A673 (cell line): Measurements from ENCODE around the gene MOB3A. TPM values are rescaled to one million over a fixed set of nuclear protein-coding genes. Genes with fewer than 3 reads are reported as not detected.
"Not testable (repeated sequence)": the region's sequence is repeated elsewhere in the genome, so short reads cannot be mapped to it uniquely, and the experiment has no call there.

Experiments
- BruUV-seq: library from RNA; stranded (reverse); fragments of 400-500 nt; replicated peaks from 2 replicates; lab custom pipeline; 2021; lab: Mats Ljungman, UMichigan
- CTCF ChIA-PET: fragments of 300-600 bp; sonication (Branson Sonifier 250); formaldehyde crosslinking; loops from one replicate; lab custom pipeline; 2022; ENCODE audit warnings: antibody characterized with exemption; lab: Charles Lee
- POLR2A ChIA-PET: fragments of 300-600 bp; sonication (Branson Sonifier 250); formaldehyde crosslinking; loops from one replicate; lab custom pipeline; 2022; ENCODE audit warnings: antibody characterized with exemption; ENCODE audit not compliant: low non-redundant PET; lab: Charles Lee
- DNase-seq: peaks from one replicate; pipeline ENCODE4 v3.0.0-alpha.2; 2015; ENCODE audit warnings: low spot score
- H3K27ac ChIP-seq: fragments of 200-600 bp; sonication (generic); 2 replicates; pipeline ENCODE4 v1.5.1; 2016; ENCODE audit warnings: mixed run types, low read depth, mild to moderate bottlenecking, mixed read lengths, antibody characterized with exemption, low read length; ENCODE audit not compliant: poor library complexity, severe bottlenecking
- H3K27me3 ChIP-seq: fragments of 200-600 bp; sonication (generic); replicated peaks from 2 replicates; pipeline ENCODE4 v1.6.1; 2017; ENCODE audit warnings: mixed run types, low read depth, mild to moderate bottlenecking, mixed read lengths, antibody characterized with exemption, low read length; ENCODE audit not compliant: insufficient read depth, poor library complexity
- H3K36me3 ChIP-seq: fragments of 200-600 bp; sonication (generic); 2 replicates; pipeline ENCODE4 v1.6.1; 2016; ENCODE audit warnings: mixed run types, mild to moderate bottlenecking, mixed read lengths, antibody characterized with exemption, low read length; ENCODE audit not compliant: insufficient read depth, poor library complexity, severe bottlenecking
- H3K4me1 ChIP-seq: fragments of 200-600 bp; sonication (generic); 2 replicates; pipeline ENCODE4 v1.6.1; 2017; ENCODE audit warnings: mixed run types, mild to moderate bottlenecking, mixed read lengths, antibody characterized with exemption, low read length; ENCODE audit not compliant: insufficient read depth, poor library complexity, severe bottlenecking
- H3K4me3 ChIP-seq: fragments of 200-600 bp; sonication (generic); 2 replicates; pipeline ENCODE4 v1.5.1; 2016; ENCODE audit warnings: low read depth, mixed run types, mild to moderate bottlenecking, mixed read lengths, low read length; ENCODE audit not compliant: poor library complexity, severe bottlenecking
- H3K9me3 ChIP-seq: fragments of 200-600 bp; sonication (generic); 2 replicates; pipeline ENCODE4 v1.6.1; 2016; ENCODE audit warnings: mixed run types, low read depth, mild to moderate bottlenecking, mixed read lengths, antibody characterized with exemption, low read length; ENCODE audit not compliant: poor library complexity, severe bottlenecking
- EZH2 ChIP-seq: fragments of 200-600 bp; sonication (generic); IDR thresholded peaks from 2 replicates; pipeline ENCODE4 v1.6.1; 2017; ENCODE audit warnings: borderline replicate concordance, low read depth, mild to moderate bottlenecking, mixed read lengths, antibody characterized with exemption, low read length; ENCODE audit not compliant: poor library complexity, severe bottlenecking
- intact Hi-C: fragments of 100-400 bp; cut with micrococcal nuclease; formaldehyde crosslinking; loops from one replicate; pipeline ENCODE4 v1.10.0; 2022; ENCODE audit not compliant: unreplicated experiment
- total RNA-seq: library from RNA; stranded (reverse); gene quantifications from 2 replicates; pipeline ENCODE4 v1.2.3, GENCODE V29; 2021
- TF ChIP-seq, protein P1 (sequence below): fragments of 300-800, 200-600 bp; sonication (generic); conservative IDR thresholded peaks from 2 replicates; pipeline ENCODE4 v1.5.1; 2017; ENCODE audit warnings: low read depth, mild to moderate bottlenecking, antibody characterized with exemption, low read length, moderate library complexity, mixed read lengths

The MOB3A gene
- total RNA-seq, 1 experiment from 2014 or later: 40.7 TPM

DNA sequence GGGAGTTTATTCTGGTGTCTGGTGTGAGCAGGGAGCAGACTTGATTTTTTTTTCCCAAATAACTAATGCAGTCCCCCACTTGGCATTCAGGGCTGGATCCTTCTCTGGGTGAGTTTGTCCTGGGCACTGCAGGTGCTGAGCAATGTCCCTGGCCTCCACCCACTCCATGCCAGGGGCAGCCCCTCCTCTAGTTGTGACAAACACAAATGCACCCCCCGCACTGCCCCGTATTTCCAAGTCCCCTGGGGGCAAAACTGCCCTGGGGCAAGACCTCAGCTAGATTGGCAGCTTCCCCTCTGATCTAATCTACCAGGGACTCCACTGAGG is 6.4 kb downstream of the MOB3A start:
- Histone ChIP-seq H3K36me3 (peaks cover 4% of the 10 kb centered on the region), H3K4me1 (peaks cover 31% of the 10 kb centered on the region), H3K4me3 (no peak overlapping the region), H3K27me3 (no peaks in the 10 kb centered on the region), H3K9me3 (no peaks in the 10 kb centered on the region), H3K27ac (peak overlapping the region; percentile 77)
- BruUV-seq: no TSS peak
- DNase-seq: no peak
- ChIA-PET CTCF (no interaction called here), POLR2A (no interaction called here)
- TF ChIP-seq, protein P1, sequence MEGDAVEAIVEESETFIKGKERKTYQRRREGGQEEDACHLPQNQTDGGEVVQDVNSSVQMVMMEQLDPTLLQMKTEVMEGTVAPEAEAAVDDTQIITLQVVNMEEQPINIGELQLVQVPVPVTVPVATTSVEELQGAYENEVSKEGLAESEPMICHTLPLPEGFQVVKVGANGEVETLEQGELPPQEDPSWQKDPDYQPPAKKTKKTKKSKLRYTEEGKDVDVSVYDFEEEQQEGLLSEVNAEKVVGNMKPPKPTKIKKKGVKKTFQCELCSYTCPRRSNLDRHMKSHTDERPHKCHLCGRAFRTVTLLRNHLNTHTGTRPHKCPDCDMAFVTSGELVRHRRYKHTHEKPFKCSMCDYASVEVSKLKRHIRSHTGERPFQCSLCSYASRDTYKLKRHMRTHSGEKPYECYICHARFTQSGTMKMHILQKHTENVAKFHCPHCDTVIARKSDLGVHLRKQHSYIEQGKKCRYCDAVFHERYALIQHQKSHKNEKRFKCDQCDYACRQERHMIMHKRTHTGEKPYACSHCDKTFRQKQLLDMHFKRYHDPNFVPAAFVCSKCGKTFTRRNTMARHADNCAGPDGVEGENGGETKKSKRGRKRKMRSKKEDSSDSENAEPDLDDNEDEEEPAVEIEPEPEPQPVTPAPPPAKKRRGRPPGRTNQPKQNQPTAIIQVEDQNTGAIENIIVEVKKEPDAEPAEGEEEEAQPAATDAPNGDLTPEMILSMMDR: no peak
- TF ChIP-seq EZH2: no peak
- intact Hi-C loops: no loop called here

DNA sequence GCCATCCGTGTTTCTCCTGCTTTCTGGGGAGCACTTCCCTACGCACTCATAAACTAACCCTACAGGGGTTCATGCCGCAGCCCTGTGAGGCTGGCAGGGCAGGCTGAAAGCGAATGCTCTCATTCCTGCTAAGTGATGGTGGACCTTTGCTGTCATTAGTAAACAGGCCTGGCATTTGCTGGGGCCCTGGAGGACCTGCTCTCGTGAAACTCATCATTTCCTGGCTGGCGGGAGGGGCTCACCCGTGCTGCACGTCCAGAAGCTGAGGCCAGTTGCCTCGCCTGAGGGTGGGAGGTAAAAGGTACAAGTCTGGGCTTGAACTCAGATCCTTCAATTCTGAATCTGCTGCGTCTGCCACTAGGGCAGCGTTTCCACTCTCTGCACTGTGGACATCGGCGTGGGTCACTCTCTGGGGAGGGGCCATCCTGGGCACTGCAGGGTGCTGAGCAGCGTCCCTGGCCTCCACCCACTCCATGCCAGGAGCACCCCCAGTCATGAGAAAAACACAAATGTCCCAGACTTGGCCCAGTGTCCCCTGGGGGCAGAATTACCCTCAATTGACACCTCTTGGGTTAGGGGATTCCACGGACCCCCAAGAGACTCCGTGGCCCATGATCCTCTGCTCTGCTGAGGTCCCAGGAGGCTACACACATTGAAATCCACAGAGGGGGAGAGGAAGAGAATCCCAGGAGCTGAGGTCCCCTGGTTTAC is 7.0 kb downstream of the MOB3A start:
- BruUV-seq: no TSS peak
- Histone ChIP-seq H3K27me3 (no peaks in the 10 kb centered on the region), H3K4me1 (peaks cover 26% of the 10 kb centered on the region), H3K36me3 (peaks cover 4% of the 10 kb centered on the region), H3K9me3 (no peaks in the 10 kb centered on the region), H3K4me3 (no peak overlapping the region), H3K27ac (peak overlapping the region; percentile 77)
- TF ChIP-seq, protein P1: no peak
- TF ChIP-seq EZH2: no peak
- POLR2A ChIA-PET: no interaction called here
- DNase-seq: no peak
- intact Hi-C loops: no loop called here
- CTCF ChIA-PET: no interaction called here

- POLR2A ChIA-PET: interaction anchor here (0.6 kb wide), 2 partner anchors 162 to 185 kb away, joined by 3 to 10 read pairs; no protein-coding TSS in a partner anchor
- DNase-seq: no peak
- CTCF ChIA-PET: interaction anchor here (0.5 kb wide), 1 partner anchor 813 kb away, joined by 4 read pairs; the partner anchor contains the start of gene ZNF57
- no TSS peak for BruUV-seq
- intact Hi-C loops: no loop called here
- H3K9me3 ChIP-seq: no peaks in the 10 kb centered on the region
- peaks cover 4% of the 10 kb centered on the region for H3K36me3 ChIP-seq
- TF ChIP-seq, protein P1: no peak
- no peak for TF ChIP-seq EZH2
- no peaks in the 10 kb centered on the region for H3K27me3 ChIP-seq
- H3K27ac ChIP-seq: no peak overlapping the region
- H3K4me1 ChIP-seq: peaks cover 24% of the 10 kb centered on the region
- no peak overlapping the region for H3K4me3 ChIP-seq
Measured at GRCh38 chr19:2087621-2088100, 8.5 kb downstream of the MOB3A start.

DNA sequence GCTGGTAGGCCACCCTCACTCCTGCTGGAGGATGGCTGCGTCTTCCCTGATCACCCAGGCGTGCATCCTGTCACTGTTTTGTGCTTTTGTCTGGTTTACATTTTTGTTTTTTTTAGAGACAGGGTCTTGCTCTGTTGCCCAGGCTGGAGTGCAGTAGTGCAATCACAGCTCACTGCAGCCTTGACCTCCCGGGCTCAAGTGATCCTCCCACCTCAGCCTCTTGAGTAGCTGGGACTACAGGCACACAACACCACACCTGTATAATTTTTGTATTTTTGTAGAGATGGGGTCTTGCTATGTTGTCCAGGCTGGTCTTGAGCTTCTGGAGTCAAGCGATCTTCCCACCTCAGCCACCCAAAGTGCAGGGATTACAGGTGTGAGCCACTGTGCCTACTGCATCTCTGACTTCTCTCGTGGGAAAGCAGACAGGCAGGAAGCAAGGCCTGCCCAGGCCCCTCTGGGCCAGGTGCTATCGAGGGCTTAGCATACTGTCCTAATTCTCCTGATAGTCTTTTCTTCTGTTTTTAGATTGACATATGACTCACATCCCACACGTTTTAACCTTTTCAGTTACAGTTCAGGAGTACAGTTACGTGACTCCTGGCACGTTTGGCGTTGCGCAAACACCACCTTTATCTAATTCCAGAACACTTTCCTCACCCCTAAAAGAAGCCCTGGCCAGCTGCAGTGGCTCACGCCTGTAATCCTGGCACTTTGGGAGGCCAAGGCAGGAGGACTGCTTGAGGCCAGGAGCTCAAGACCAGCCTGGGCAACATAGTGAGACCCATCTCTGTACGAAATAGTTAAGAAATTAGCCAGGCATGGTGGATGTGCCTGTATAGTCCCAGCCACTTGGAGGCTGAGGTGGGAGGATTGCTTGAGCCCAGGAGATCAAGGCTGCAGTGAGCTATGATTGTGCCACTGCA is 9.2 kb downstream of the MOB3A start:
- H3K27ac ChIP-seq, intact Hi-C loops, DNase-seq, H3K27me3 ChIP-seq, BruUV-seq, H3K4me3 ChIP-seq, H3K9me3 ChIP-seq, POLR2A ChIA-PET, H3K36me3 ChIP-seq: not testable (repeated sequence)
- CTCF ChIA-PET: interaction anchor here (0.5 kb wide), 1 partner anchor 814 kb away, joined by 4 read pairs; the partner anchor contains the start of gene ZNF57
- peaks cover 24% of the 10 kb centered on the region for H3K4me1 ChIP-seq
